K562 (cell line): ENCODE data around the gene NADK. TPM values are rescaled to one million over a fixed set of nuclear protein-coding genes. Genes with fewer than 3 reads are reported as not detected.
A peak's percentile ranks its signal among the peaks of the same experiment; 100 is the strongest.

Experiments used
- ATAC-seq: fragments of 200-7000 bp; cut with Tn5 transposase; 3 replicates; pipeline ENCODE4 v1.9.1; 2020; ENCODE audit warnings: moderate library complexity
- BruUV-seq: library from RNA; stranded (reverse); fragments of 400-500 nt; replicated peaks from 2 replicates; lab custom pipeline; 2021; lab: Mats Ljungman, UMichigan
- CTCF ChIA-PET: fragments of 300-600 bp; formaldehyde crosslinking; extraction: SDS; loops from one replicate; lab custom pipeline; 2021; ENCODE audit warnings: low intra/inter-chr PET ratio; lab: Yijun Ruan, JAX
- POLR2A ChIA-PET: fragments of 300-600, 350-650 bp; sonication (Branson Sonifier 250); formaldehyde crosslinking; extraction: SDS; loops from one replicate; lab custom pipeline; 2021; ENCODE audit warnings: antibody characterized with exemption, inconsistent platforms; lab: Yijun Ruan, JAX
- DNase-seq, 4 experiments: peaks; one replicate each; pipeline versions ENCODE4 v3.0.0 to v3.0.0-alpha.2; 2011 to 2018; ENCODE audit warnings: low spot score in 3 of 4, mixed read lengths in 3 of 4; ENCODE audit errors: extremely low read depth in 1 of 4
- FAIRE-seq: peaks from 2 replicates; lab custom pipeline; 2011; peaks lifted over from hg19 to GRCh38; lab: Jason Lieb, UNC
- H2AFZ ChIP-seq: 2 replicates; pipeline ENCODE4 v1.6.0; 2011; ENCODE audit warnings: low read depth, low read length, control low read depth, inconsistent platforms
- H3K27ac ChIP-seq: fragments of 200-600 bp; 3 replicates; pipeline ENCODE4 v1.8.0; 2011; ENCODE audit warnings: low read depth, mild to moderate bottlenecking, control low read depth, inconsistent platforms, low read length, moderate library complexity, mixed read lengths; ENCODE audit errors: extremely low read depth
- H3K27me3 ChIP-seq, 2 experiments: fragments of 300-600 bp in 1 of 2; 2 replicates in 1 of 2; 3 replicates in 1 of 2; pipeline versions ENCODE4 v1.6.0 to v1.8.0; 2011; ENCODE audit warnings: inconsistent platforms in 2 of 2, low read length in 2 of 2, mild to moderate bottlenecking in 1 of 2, mixed read lengths in 1 of 2, moderate library complexity in 1 of 2; ENCODE audit not compliant: control insufficient read depth in 2 of 2, insufficient read depth in 2 of 2
- H3K36me3 ChIP-seq: fragments of 300-600 bp; 3 replicates; pipeline ENCODE4 v1.8.0; 2011; ENCODE audit warnings: mild to moderate bottlenecking, low read length, inconsistent platforms; ENCODE audit not compliant: control insufficient read depth, insufficient read depth
- H3K4me1 ChIP-seq, 2 experiments: fragments of 200-600 bp in 1 of 2; replicated peaks in 1 of 2; 2 replicates in 1 of 2; 3 replicates in 1 of 2; pipeline versions ENCODE4 v1.5.1 to v1.8.0; 2011; ENCODE audit warnings: inconsistent platforms in 2 of 2, low read length in 2 of 2, mild to moderate bottlenecking in 1 of 2, mixed read lengths in 1 of 2, moderate library complexity in 1 of 2; ENCODE audit not compliant: control insufficient read depth in 2 of 2, insufficient read depth in 2 of 2
- H3K4me2 ChIP-seq: 2 replicates; pipeline ENCODE4 v1.6.1; 2011; ENCODE audit warnings: low read length, control low read depth, inconsistent platforms, mixed read lengths; ENCODE audit not compliant: insufficient read depth
- H3K4me3 ChIP-seq: fragments of 200-600 bp; sonication (generic), shearing (Covaris generic); 2 replicates; pipeline ENCODE4 v1.5.1; 2016; ENCODE audit warnings: control low read depth, inconsistent platforms
- H3K79me2 ChIP-seq: fragments of 200-600 bp; 3 replicates; pipeline ENCODE4 v1.8.0; 2011; ENCODE audit warnings: low read length, inconsistent platforms; ENCODE audit not compliant: control insufficient read depth, insufficient read depth
- H3K9ac ChIP-seq, 2 experiments: 2 replicates each; pipeline versions ENCODE4 v1.6.0 to v1.6.1; 2011; ENCODE audit warnings: low read depth in 2 of 2, low read length in 2 of 2, control low read depth in 1 of 2, inconsistent platforms in 1 of 2, mild to moderate bottlenecking in 1 of 2, mixed read lengths in 1 of 2; ENCODE audit not compliant: insufficient read depth in 1 of 2
- H3K9me1 ChIP-seq: one replicate; pipeline ENCODE4 v1.6.0; 2011; ENCODE audit warnings: inconsistent platforms, mild to moderate bottlenecking, low read length, moderate library complexity; ENCODE audit not compliant: control insufficient read depth, insufficient read depth
- H3K9me3 ChIP-seq: replicated peaks from 2 replicates; pipeline ENCODE4 v1.5.1; 2011; ENCODE audit warnings: low read depth, low read length, inconsistent platforms; ENCODE audit not compliant: control insufficient read depth, insufficient read depth
- H4K20me1 ChIP-seq: replicated peaks from 2 replicates; pipeline ENCODE4 v1.6.1; 2011; ENCODE audit warnings: low read length, inconsistent platforms, mixed read lengths; ENCODE audit not compliant: control insufficient read depth, insufficient read depth
- BRF1 ChIP-seq: IDR thresholded peaks from 3 replicates; pipeline ENCODE4 v1.6.1; 2011; ENCODE audit warnings: borderline replicate concordance, mild to moderate bottlenecking; ENCODE audit not compliant: insufficient read length; ENCODE audit errors: extremely low read depth
- ELK1 ChIP-seq: sonication (generic); formaldehyde crosslinking; IDR thresholded peaks from 2 replicates; pipeline ENCODE4 v1.8.1; 2022; ENCODE audit warnings: missing genetic modification reagents
- ELK3 ChIP-seq: fragments of 450-650 bp; formaldehyde crosslinking; IDR thresholded peaks from 2 replicates; pipeline ENCODE4 v1.4.0; 2020; ENCODE audit warnings: mild to moderate bottlenecking
- ETS2 ChIP-seq: IDR thresholded peaks from 2 replicates; pipeline ENCODE4 v1.6.1; 2016; ENCODE audit warnings: borderline replicate concordance, missing genetic modification characterization, mild to moderate bottlenecking, moderate library complexity, missing compliant biosample characterization; ENCODE audit not compliant: poor library complexity, severe bottlenecking
- FOXK2 ChIP-seq, 2 experiments: fragments of 450-650 bp; IDR thresholded peaks in 1 of 2; conservative IDR thresholded peaks in 1 of 2; 2 replicates each; pipeline ENCODE4 v1.6.1; 2016; ENCODE audit warnings: low read depth in 2 of 2, mild to moderate bottlenecking in 1 of 2
- FOXO4 ChIP-seq: fragments of 450-650 bp; formaldehyde crosslinking; IDR thresholded peaks from 2 replicates; pipeline ENCODE4 v1.4.0; 2020; ENCODE audit warnings: mild to moderate bottlenecking, moderate library complexity
- GTF2A2 ChIP-seq: IDR thresholded peaks from 2 replicates; pipeline ENCODE4 v1.6.1; 2016; ENCODE audit warnings: mild to moderate bottlenecking, missing genetic modification characterization, missing compliant biosample characterization
- HMG20B ChIP-seq: fragments of 250-450 bp; sonication (Bioruptor Pico); IDR thresholded peaks from 2 replicates; pipeline ENCODE4 v1.5.0; 2021; ENCODE audit warnings: mild to moderate bottlenecking
- IRF1 ChIP-seq: sonication (generic); formaldehyde crosslinking; IDR thresholded peaks from 2 replicates; pipeline ENCODE4 v1.8.0; 2022; ENCODE audit warnings: missing genetic modification reagents, mild to moderate bottlenecking, borderline replicate concordance
- JUNB ChIP-seq: fragments of 450-650 bp; formaldehyde crosslinking; conservative IDR thresholded peaks from 2 replicates; pipeline ENCODE4 v1.4.0; 2020; ENCODE audit warnings: mild to moderate bottlenecking
- KLF1 ChIP-seq: fragments of 450-650 bp; IDR thresholded peaks from 2 replicates; pipeline ENCODE4 v1.6.1; 2016; ENCODE audit warnings: missing genetic modification characterization, missing compliant biosample characterization
- MAX ChIP-seq: sonication (generic); formaldehyde crosslinking; IDR thresholded peaks from 2 replicates; pipeline ENCODE4 v1.9.0; 2022; ENCODE audit warnings: mild to moderate bottlenecking, missing genetic modification reagents
- NR2C1 ChIP-seq, 2 experiments: fragments of 450-650 bp; IDR thresholded peaks; 2 replicates each; pipeline ENCODE4 v1.6.1; 2017; ENCODE audit warnings: mild to moderate bottlenecking in 2 of 2, antibody characterized with exemption in 1 of 2, inconsistent platforms in 1 of 2, missing compliant biosample characterization in 1 of 2, missing genetic modification characterization in 1 of 2
- NRF1 ChIP-seq, 2 experiments: fragments of 450-650 bp; IDR thresholded peaks in 1 of 2; conservative IDR thresholded peaks in 1 of 2; 2 replicates each; pipeline ENCODE4 v1.6.1; 2014; ENCODE audit warnings: mild to moderate bottlenecking in 2 of 2
- POLR2AphosphoS2 ChIP-seq: IDR thresholded peaks from 2 replicates; pipeline ENCODE4 v1.6.1; 2012; ENCODE audit warnings: low read length, improper control_type of control experiment
- RFX5 ChIP-seq: IDR thresholded peaks from 2 replicates; pipeline ENCODE4 v1.6.1; 2011; ENCODE audit warnings: low read depth, mild to moderate bottlenecking, improper control_type of control experiment, low read length
- U2AF2 ChIP-seq: fragments of 200-400 bp; formaldehyde crosslinking; optimal IDR thresholded peaks from 2 replicates; pipeline ENCODE3; 2017; ENCODE audit warnings: low read depth, mild to moderate bottlenecking, low read length
- YBX1 ChIP-seq: fragments of 450-650 bp; IDR thresholded peaks from 2 replicates; pipeline ENCODE4 v1.7.1; 2016; ENCODE audit warnings: mild to moderate bottlenecking
- ZSCAN32 ChIP-seq: fragments of 450-650 bp; formaldehyde crosslinking; IDR thresholded peaks from 2 replicates; pipeline ENCODE4 v1.4.0; 2020; ENCODE audit warnings: mild to moderate bottlenecking, moderate library complexity
- WGBS: fragments of 100-300 bp; shearing (Covaris generic); methylation state at CpG from one replicate; pipeline ENCODE4 v1.1.6; 2016; ENCODE audit warnings: low coverage, mixed read lengths; ENCODE audit not compliant: insufficient coverage; ENCODE audit errors: missing lambda C conversion rate; 5-methylcytosine and 5-hydroxymethylcytosine counted together
- in situ Hi-C: fragments of 300-500 bp; cut with MboI; formaldehyde crosslinking; loops from 4 replicates; pipeline ENCODE4 v1.15.0; 2018; ENCODE audit warnings: inconsistent platforms, mixed read lengths
- intact Hi-C: fragments of 100-400 bp; cut with micrococcal nuclease; formaldehyde crosslinking; loops from 2 replicates; pipeline ENCODE4 v1.14.2; 2022
- polyA plus RNA-seq, 8 experiments: library from polyadenylated mRNA; depleted of rRNA in 4 of 8; stranded (reverse) in 5 of 8; unstranded in 3 of 8; fragments of >200 nt; fragmentation: Nextera tagmentation in 2 of 8; fragmentation: Illumina TruSeq in 1 of 8; extraction: Ambion mirVana in 2 of 8; extraction: Trizol in 1 of 8; gene quantifications; 2 replicates each; pipeline versions ENCODE4 v1.2.1 to v1.2.3, GENCODE V29; 2011 to 2014; ENCODE audit warnings: inconsistent platforms in 1 of 8, missing spikeins in 1 of 8
- total RNA-seq, 7 experiments: library from RNA; depleted of rRNA in 6 of 7; stranded (reverse); fragments of >200 nt in 6 of 7; fragmentation: Illumina TruSeq in 2 of 7; extraction: Trizol in 2 of 7; gene quantifications; 2 replicates each; pipeline versions ENCODE4 v1.2.1 to v1.2.3, GENCODE V29; 2011 to 2021; ENCODE audit warnings: low replicate concordance in 1 of 7

The NADK gene
- total and polyA plus RNA-seq, 9 of the 15 experiments (the other 6 are each of a cell fraction or from before 2014, with no cell fraction given) = 1.5 to 135 (median 75.1) TPM

- ATAC-seq = no peak
- H4K20me1 ChIP-seq = no peaks in the 10 kb centered on the region
- H3K4me1 ChIP-seq = peaks cover 6 to 34% of the 10 kb centered on the region in 2 experiments; a peak in 3 of 5 replicates
- H3K36me3 ChIP-seq = peaks cover 52% of the 10 kb centered on the region; the same call in 2 of the 3 replicates
- intact Hi-C loops = no loop called here
- no peak for FAIRE-seq
- POLR2A ChIA-PET = interaction anchor here (0.6 kb wide), 1 partner anchor 162 kb away, joined by 3 read pairs; no protein-coding TSS in a partner anchor
- H3K9ac ChIP-seq = peak overlapping the region in 1 of 2 experiments; percentile 31; a peak in 1 of 4 replicates
- H3K27me3 ChIP-seq = no peaks in the 10 kb centered on the region
- no peak overlapping the region for H3K4me2 ChIP-seq
- no peak overlapping the region for H3K4me3 ChIP-seq
- in situ Hi-C loops = no loop called here
- no peak overlapping the region for H3K27ac ChIP-seq
- CTCF ChIA-PET = no interaction called here
- no TSS peak for BruUV-seq
- WGBS = 90% methylated on average over 10 of the region's 11 CpGs
- peaks cover 4% of the 10 kb centered on the region for H3K9me1 ChIP-seq
- no peaks in the 10 kb centered on the region for H3K9me3 ChIP-seq
- 0 out of 3 replicates have a peak, but pooled peaks cover 2% of the 10 kb centered on the region for H3K79me2 ChIP-seq
- H2AFZ ChIP-seq = no peak overlapping the region
- peak in 1 of 4 experiments; percentile 7 for DNase-seq
- TF ChIP-seq IRF1 (CRISPR knock-in tag) (no peak), ELK1 (CRISPR knock-in tag) (no peak), BRF1 (no peak), NR2C1 (IDR thresholded peaks at IDR 0.05) (no peak), NR2C1 (tag; IDR thresholded peaks at IDR 0.05) (no peak), ETS2 (no peak), ELK3 (CRISPR knock-in tag) (no peak), FOXO4 (CRISPR knock-in tag) (no peak), MAX (CRISPR knock-in tag) (no peak), KLF1 (tag) (no peak), RFX5 (no peak), HMG20B (CRISPR knock-in tag) (no peak), ZSCAN32 (CRISPR knock-in tag) (no peak), U2AF2 (no peak), POLR2AphosphoS2 (no peak), JUNB (CRISPR knock-in tag) (no peak), YBX1 (no peak), NRF1 (conservative IDR thresholded peaks at IDR 0.05 in 1 of 2, IDR thresholded peaks at IDR 0.05 in 1 of 2) (no peak), GTF2A2 (tag) (no peak), FOXK2 (conservative IDR thresholded peaks at IDR 0.05 in 1 of 2, IDR thresholded peaks at IDR 0.05 in 1 of 2; ENCODE audit: low read depth in 2 of 2) (no peak)
Measured at GRCh38 chr1:1752190-1752589, 26.1 kb downstream of the NADK start.
